ENCODE measurements around the gene MAN1A2. TPM values are rescaled to one million over a fixed set of nuclear protein-coding genes. Genes with fewer than 3 reads are reported as not detected.

Gene MAN1A2
- total RNA-seq, 1 experiment from 2014 or later = 38.1 TPM

- DNase-seq (ENCODE audit: low read depth, low spot score) = no peak
- ChIA-PET CTCF (no interaction called here), POLR2A (no interaction called here), RAD21 (ENCODE audit: low non-redundant PET in 1 of 2, low total read pairs in 2 of 2, uncharacterized antibody in 2 of 2, unreplicated experiment in 2 of 2) (no interaction called here)
- no peak for TF ChIP-seq ATF3 (IDR thresholded peaks at IDR 0.05)
- no peak for TF ChIP-seq YY1 (IDR thresholded peaks at IDR 0.05; ENCODE audit: extremely low read depth, insufficient replicate concordance, low read depth, low read length)
- TF ChIP-seq EGR1 (IDR thresholded peaks at IDR 0.05; ENCODE audit: low read depth) = no peak
- Histone ChIP-seq H3K27me3 (ENCODE audit: insufficient read depth, low read length) (no peaks in the 10 kb centered on the region), H3K4me3 (replicated peaks in 1 of 2; ENCODE audit: low read depth in 1 of 2, low read length in 2 of 2) (no peak overlapping the region), H3K4me2 (ENCODE audit: low read length) (no peak overlapping the region), H3K36me3 (ENCODE audit: control insufficient read depth in 1 of 2, insufficient read depth in 2 of 2, low read length in 2 of 2) (no peaks in the 10 kb centered on the region), H3K79me2 (ENCODE audit: insufficient read depth, low read length) (no peaks in the 10 kb centered on the region), H3K9me3 (ENCODE audit: control insufficient read depth in 1 of 2, insufficient read depth in 1 of 2, low read depth in 1 of 2, low read length in 2 of 2) (no peaks in the 10 kb centered on the region), H3K4me1 (ENCODE audit: control insufficient read depth in 1 of 2, insufficient read depth in 2 of 2, low read length in 2 of 2) (no peaks in the 10 kb centered on the region), H3K9ac (ENCODE audit: low read length) (no peak overlapping the region), H3K27ac (ENCODE audit: low read depth, low read length) (no peak overlapping the region), H3K9me2 (ENCODE audit: insufficient read depth) (no peaks in the 10 kb centered on the region), H4K20me1 (ENCODE audit: insufficient read depth) (no peaks in the 10 kb centered on the region), H2AFZ (ENCODE audit: low read depth, low read length, poor library complexity, severe bottlenecking) (no peak overlapping the region)
- ATAC-seq = no peak
- intact Hi-C loops (cut with micrococcal nuclease) = no loop called here
- no TSS peak for BruUV-seq (replicated peaks)
Measured at GRCh38 chr1:117541585-117541984, 174.3 kb downstream of the MAN1A2 start.

GRCh38 chr1:117544509-117545109 is 177.4 kb downstream of the MAN1A2 start:
- Histone ChIP-seq H3K4me2 (ENCODE audit: low read length) (no peak overlapping the region), H2AFZ (ENCODE audit: low read depth, low read length, poor library complexity, severe bottlenecking) (no peak overlapping the region)
- ATAC-seq = no peak

More at GRCh38 chr1:117544509-117545109, 177.4 kb downstream of the MAN1A2 start:
- H3K36me3 ChIP-seq (ENCODE audit: control insufficient read depth in 1 of 2, insufficient read depth in 2 of 2, low read length in 2 of 2) = no peaks in the 10 kb centered on the region
- no peaks in the 10 kb centered on the region for H4K20me1 ChIP-seq (ENCODE audit: insufficient read depth)
- no peak overlapping the region for H3K27ac ChIP-seq (ENCODE audit: low read depth, low read length)
- CTCF ChIA-PET = interaction anchor here (1.2 kb wide), 1 partner anchor 9 kb away, joined by 4 read pairs; no protein-coding TSS in a partner anchor
- no peaks in the 10 kb centered on the region for H3K4me1 ChIP-seq (ENCODE audit: control insufficient read depth in 1 of 2, insufficient read depth in 2 of 2, low read length in 2 of 2)
- POLR2A ChIA-PET = no interaction called here
- H3K27me3 ChIP-seq (ENCODE audit: insufficient read depth, low read length) = no peaks in the 10 kb centered on the region
- H3K79me2 ChIP-seq (ENCODE audit: insufficient read depth, low read length) = no peaks in the 10 kb centered on the region
- H3K4me3 ChIP-seq (replicated peaks in 1 of 2; ENCODE audit: low read depth in 1 of 2, low read length in 2 of 2) = no peak overlapping the region
- intact Hi-C loops (cut with micrococcal nuclease) = no loop called here
- H3K9ac ChIP-seq (ENCODE audit: low read length) = no peak overlapping the region
- no peak for TF ChIP-seq POLR2A (IDR thresholded peaks at IDR 0.05; ENCODE audit: borderline replicate concordance, extremely low read depth, insufficient read depth, insufficient read length)
- TF ChIP-seq MAX (IDR thresholded peaks at IDR 0.05) = no peak
- no peak for TF ChIP-seq YY1 (IDR thresholded peaks at IDR 0.05; ENCODE audit: extremely low read depth, insufficient replicate concordance, low read depth, low read length)
- TF ChIP-seq SP1 (IDR thresholded peaks at IDR 0.05; ENCODE audit: low read depth) = no peak
- no peak for TF ChIP-seq EGR1 (IDR thresholded peaks at IDR 0.05; ENCODE audit: low read depth)
- TF ChIP-seq POLR2AphosphoS5 (IDR thresholded peaks at IDR 0.05; ENCODE audit: low read depth, low read length) = no peak
- TF ChIP-seq EZH2 (IDR thresholded peaks at IDR 0.05) = no peak
- no peak for TF ChIP-seq JUND (IDR thresholded peaks at IDR 0.05)
- no peak for TF ChIP-seq ELF1 (IDR thresholded peaks at IDR 0.05; ENCODE audit: borderline replicate concordance, low read depth)
- RAD21 ChIA-PET (ENCODE audit: low non-redundant PET in 1 of 2, low total read pairs in 2 of 2, uncharacterized antibody in 2 of 2, unreplicated experiment in 2 of 2) = no interaction called here
- H3K9me3 ChIP-seq (ENCODE audit: control insufficient read depth in 1 of 2, insufficient read depth in 1 of 2, low read depth in 1 of 2, low read length in 2 of 2) = no peaks in the 10 kb centered on the region
- BruUV-seq (replicated peaks) = no TSS peak
- H3K9me2 ChIP-seq (ENCODE audit: insufficient read depth) = no peaks in the 10 kb centered on the region
- DNase-seq (ENCODE audit: low read depth, low spot score) = no peak

Data from HCT116 (cell line).